LNCaP clone FGC (cell line): Measurements from ENCODE around the gene MYO15A.

Source experiments
- DNase-seq: peaks from one replicate; pipeline ENCODE4 v3.0.0-alpha.2; 2011; ENCODE audit warnings: low read depth
- H3K4me3 ChIP-seq: 2 replicates; pipeline ENCODE4 v1.5.1; 2011; ENCODE audit warnings: mild to moderate bottlenecking, low read depth, low read length, control low read depth
- TF ChIP-seq, protein P1 (sequence below): IDR thresholded peaks from 2 replicates; pipeline ENCODE4 v1.5.1; 2012; ENCODE audit warnings: mild to moderate bottlenecking; ENCODE audit not compliant: control insufficient read depth, insufficient read depth; ENCODE audit errors: extremely low read depth

The MYO15A gene

GRCh38 chr17:18108401-18109312 is at the start of gene MYO15A:
Gene MYO15A (plus strand): TSS chr17:18108756. CDS start chr17:18118801, 10,045 bp downstream.
- DNase-seq: no peak
- H3K4me3 ChIP-seq: no peak within 1 kb of the TSS
- TF ChIP-seq, protein P1, sequence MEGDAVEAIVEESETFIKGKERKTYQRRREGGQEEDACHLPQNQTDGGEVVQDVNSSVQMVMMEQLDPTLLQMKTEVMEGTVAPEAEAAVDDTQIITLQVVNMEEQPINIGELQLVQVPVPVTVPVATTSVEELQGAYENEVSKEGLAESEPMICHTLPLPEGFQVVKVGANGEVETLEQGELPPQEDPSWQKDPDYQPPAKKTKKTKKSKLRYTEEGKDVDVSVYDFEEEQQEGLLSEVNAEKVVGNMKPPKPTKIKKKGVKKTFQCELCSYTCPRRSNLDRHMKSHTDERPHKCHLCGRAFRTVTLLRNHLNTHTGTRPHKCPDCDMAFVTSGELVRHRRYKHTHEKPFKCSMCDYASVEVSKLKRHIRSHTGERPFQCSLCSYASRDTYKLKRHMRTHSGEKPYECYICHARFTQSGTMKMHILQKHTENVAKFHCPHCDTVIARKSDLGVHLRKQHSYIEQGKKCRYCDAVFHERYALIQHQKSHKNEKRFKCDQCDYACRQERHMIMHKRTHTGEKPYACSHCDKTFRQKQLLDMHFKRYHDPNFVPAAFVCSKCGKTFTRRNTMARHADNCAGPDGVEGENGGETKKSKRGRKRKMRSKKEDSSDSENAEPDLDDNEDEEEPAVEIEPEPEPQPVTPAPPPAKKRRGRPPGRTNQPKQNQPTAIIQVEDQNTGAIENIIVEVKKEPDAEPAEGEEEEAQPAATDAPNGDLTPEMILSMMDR: no peak

- TF ChIP-seq, protein P1: no peak
- H3K4me3 ChIP-seq: no peak overlapping the region
- no peak for DNase-seq
Observed at GRCh38 chr17:18059283-18059682, 49.3 kb upstream of the MYO15A start.

DNA sequence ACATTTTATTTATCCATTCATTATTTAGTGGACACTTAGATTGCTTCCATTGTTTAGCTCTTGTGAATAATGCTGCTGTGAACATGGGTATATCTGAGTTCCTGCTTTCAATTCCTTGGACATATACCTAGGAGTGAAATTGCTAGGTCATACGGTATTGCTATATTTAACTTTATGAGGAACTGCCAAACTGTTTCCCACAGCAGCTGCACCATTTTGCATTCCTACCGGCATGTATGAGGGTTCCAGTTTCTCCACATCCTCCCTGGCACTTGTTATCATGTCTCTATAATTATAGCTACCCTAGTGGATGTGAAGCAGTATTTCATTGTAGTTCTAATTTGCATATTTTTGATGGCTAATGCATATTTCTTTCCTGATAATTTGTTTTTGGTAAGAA is 44.5 kb upstream of the MYO15A start:
- H3K4me3 ChIP-seq: no peak overlapping the region
- DNase-seq: no peak
- TF ChIP-seq, protein P1: no peak

- TF ChIP-seq, protein P1: no peak
- no peak overlapping the region for H3K4me3 ChIP-seq
- no peak for DNase-seq
Observed at GRCh38 chr17:18065546-18065945, 43.0 kb upstream of the MYO15A start.

DNA sequence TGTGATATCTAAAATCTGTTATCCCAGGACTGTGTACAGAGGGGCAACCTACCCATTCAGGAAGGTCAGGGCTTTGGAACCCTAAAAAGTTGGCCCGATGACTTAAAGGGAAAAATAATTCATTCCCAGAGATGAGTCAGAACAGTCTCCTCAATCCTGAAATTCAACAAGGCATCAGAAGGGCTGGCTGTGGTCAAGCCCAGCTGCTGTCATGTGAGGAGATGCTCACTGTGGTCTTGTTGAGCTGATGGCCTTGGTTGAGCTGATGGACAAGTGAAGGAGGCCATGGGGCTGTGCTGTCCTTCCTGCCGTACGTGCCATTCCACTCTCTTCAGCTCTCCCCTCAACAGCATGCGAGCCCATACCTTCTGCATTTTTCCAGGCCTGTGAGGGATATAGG is 41.7 kb upstream of the MYO15A start:
- DNase-seq: no peak
- H3K4me3 ChIP-seq: no peak overlapping the region
- TF ChIP-seq, protein P1: no peak

DNA sequence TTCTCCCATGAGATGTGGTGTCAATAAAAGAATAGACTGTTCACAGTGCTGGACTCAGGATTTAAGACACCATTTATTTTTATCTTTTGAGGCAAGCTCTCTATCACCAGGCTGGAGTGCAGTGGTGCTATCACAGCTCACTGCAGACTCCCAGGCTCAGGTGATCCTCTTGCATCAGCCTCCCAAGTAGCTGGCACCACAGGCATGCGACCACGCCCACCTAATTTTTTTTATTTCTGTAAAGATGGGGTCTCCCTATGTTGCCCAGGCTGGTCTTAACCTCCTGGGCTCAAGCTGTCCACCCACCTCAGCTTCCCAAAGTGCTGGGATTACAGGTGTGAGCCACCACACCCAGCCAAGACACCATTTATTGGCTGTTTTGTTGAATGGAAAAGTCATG is 39.5 kb upstream of the MYO15A start:
- no peak for DNase-seq
- H3K4me3 ChIP-seq: no peak overlapping the region
- TF ChIP-seq, protein P1: no peak
